HepG2 (cell line): ENCODE results near the gene OR1F1. TPM values are rescaled to one million over a fixed set of nuclear protein-coding genes. Genes with fewer than 3 reads are reported as not detected.

Experiments used
- ELF3 ChIP-seq: IDR thresholded peaks from 2 replicates; pipeline ENCODE4 v1.6.1; 2016; ENCODE audit warnings: missing genetic modification reagents, missing compliant biosample characterization
- ESRRA ChIP-seq: sonication (generic); formaldehyde crosslinking; IDR thresholded peaks from 2 replicates; pipeline ENCODE4 v1.5.1; 2020; ENCODE audit warnings: mild to moderate bottlenecking, low read depth, missing genetic modification reagents
- MAZ ChIP-seq, 2 experiments: sonication (generic) in 1 of 2; formaldehyde crosslinking in 1 of 2; IDR thresholded peaks; 2 replicates each; pipeline versions ENCODE4 v1.5.0 to v1.6.1; 2012 to 2020; ENCODE audit warnings: low read depth in 2 of 2, mild to moderate bottlenecking in 2 of 2, borderline replicate concordance in 1 of 2, improper control_type of control experiment in 1 of 2, low read length in 1 of 2, missing genetic modification reagents in 1 of 2, moderate library complexity in 1 of 2
- NFE2L1 ChIP-seq: sonication (generic); formaldehyde crosslinking; IDR thresholded peaks from 2 replicates; pipeline ENCODE4 v1.4.0; 2020; ENCODE audit warnings: missing genetic modification reagents, mild to moderate bottlenecking, borderline replicate concordance
- NFKBIZ ChIP-seq: IDR thresholded peaks from 2 replicates; pipeline ENCODE4 v1.6.1; 2018; ENCODE audit warnings: missing genetic modification reagents, missing compliant biosample characterization
- PAWR ChIP-seq: sonication (generic); formaldehyde crosslinking; IDR thresholded peaks from 2 replicates; pipeline ENCODE4 v1.4.0; 2020; ENCODE audit warnings: missing genetic modification reagents, mild to moderate bottlenecking, borderline replicate concordance
- WIZ ChIP-seq: sonication (generic); formaldehyde crosslinking; IDR thresholded peaks from 2 replicates; pipeline ENCODE4 v1.5.1; 2020; ENCODE audit warnings: mild to moderate bottlenecking, missing genetic modification reagents
- ZBTB7B ChIP-seq: sonication (generic); formaldehyde crosslinking; IDR thresholded peaks from 2 replicates; pipeline ENCODE4 v1.4.0; 2020; ENCODE audit warnings: missing genetic modification reagents
- ZFY ChIP-seq: sonication (generic); formaldehyde crosslinking; IDR thresholded peaks from 2 replicates; pipeline ENCODE4 v1.4.0; 2020; ENCODE audit warnings: missing genetic modification reagents
- ZNF484 ChIP-seq: sonication (generic); formaldehyde crosslinking; IDR thresholded peaks from 2 replicates; pipeline ENCODE4 v1.5.1; 2020; ENCODE audit warnings: mild to moderate bottlenecking, low read depth, missing genetic modification reagents, borderline replicate concordance
- ZNF687 ChIP-seq: sonication (generic); formaldehyde crosslinking; IDR thresholded peaks from 2 replicates; pipeline ENCODE4 v1.5.1; 2020; ENCODE audit warnings: mild to moderate bottlenecking, missing genetic modification reagents, moderate library complexity
- ZNF776 ChIP-seq: sonication (generic); formaldehyde crosslinking; IDR thresholded peaks from 2 replicates; pipeline ENCODE4 v1.4.0; 2020; ENCODE audit warnings: mild to moderate bottlenecking, missing genetic modification reagents
- polyA plus RNA-seq, 8 experiments: library from polyadenylated mRNA; depleted of rRNA in 3 of 8; stranded (reverse) in 7 of 8; unstranded in 1 of 8; fragments of >200 nt; fragmentation: Illumina TruSeq in 4 of 8; extraction: Trizol in 4 of 8; gene quantifications; 2 replicates each; pipeline versions ENCODE4 v1.2.1 to v1.2.3, GENCODE V29; 2011 to 2016; ENCODE audit warnings: low read depth in 4 of 8, missing spikeins in 1 of 8, mixed read lengths in 1 of 8; ENCODE audit not compliant: insufficient read depth in 1 of 8
- total RNA-seq, 5 experiments: library from RNA; depleted of rRNA; stranded (reverse); fragments of >200 nt; fragmentation: Illumina TruSeq; extraction: Trizol; gene quantifications; 2 replicates each; pipeline ENCODE4 v1.2.3, GENCODE V29; 2016; ENCODE audit warnings: low read depth in 1 of 5
- TF ChIP-seq, protein P1 (sequence below): sonication (generic); formaldehyde crosslinking; IDR thresholded peaks from 2 replicates; pipeline ENCODE4 v1.9.0; 2022; ENCODE audit warnings: missing genetic modification reagents, mild to moderate bottlenecking, borderline replicate concordance
- TF ChIP-seq, protein P2 (sequence below): sonication (generic); formaldehyde crosslinking; IDR thresholded peaks from 2 replicates; pipeline ENCODE4 v1.4.0; 2020; ENCODE audit warnings: mild to moderate bottlenecking, missing genetic modification reagents
- TF ChIP-seq, protein P3 (sequence below): sonication (generic); formaldehyde crosslinking; IDR thresholded peaks from 2 replicates; pipeline ENCODE4 v1.4.0; 2020; ENCODE audit warnings: missing genetic modification reagents, mild to moderate bottlenecking, borderline replicate concordance

OR1F1 gene
- total and polyA plus RNA-seq, 2 of the 13 experiments (the other 11 are each of a cell fraction or from before 2014, with no cell fraction given): 0.90 TPM; not detected in 1

DNA sequence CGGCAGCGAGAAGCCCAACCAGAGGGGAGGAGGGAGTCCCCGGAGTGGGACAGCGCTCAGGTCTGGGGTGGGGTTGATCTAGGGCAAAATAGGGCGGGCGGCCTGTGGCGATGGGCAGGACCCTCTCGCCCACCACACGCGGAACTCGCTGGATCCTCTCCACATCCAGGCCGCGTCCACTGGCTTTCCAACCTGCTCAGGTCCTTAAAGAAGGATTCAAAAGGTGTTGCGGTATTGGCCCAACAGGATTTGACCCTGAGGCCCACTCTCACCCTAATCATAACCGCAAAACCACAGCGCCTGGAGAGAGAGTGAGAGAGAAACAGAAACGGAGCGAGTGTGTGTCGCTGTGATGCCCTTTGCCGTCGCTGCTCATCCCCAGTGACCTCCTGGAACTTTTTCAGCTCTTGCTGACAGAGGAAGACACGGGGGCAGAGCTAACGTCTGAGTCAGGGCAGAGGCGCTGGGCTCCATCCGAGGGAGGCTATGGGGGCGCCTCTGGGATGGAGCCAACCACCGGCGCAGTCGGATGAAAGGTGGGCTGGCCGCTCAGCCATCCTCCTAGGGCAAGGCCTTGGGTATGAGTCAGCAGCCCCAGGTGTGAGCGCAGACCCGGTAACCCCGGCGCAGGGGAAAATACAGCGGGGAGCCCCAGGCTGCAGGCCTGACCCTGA, 16.7 kb upstream of the OR1F1 start (continued):
- TF ChIP-seq, protein P1, sequence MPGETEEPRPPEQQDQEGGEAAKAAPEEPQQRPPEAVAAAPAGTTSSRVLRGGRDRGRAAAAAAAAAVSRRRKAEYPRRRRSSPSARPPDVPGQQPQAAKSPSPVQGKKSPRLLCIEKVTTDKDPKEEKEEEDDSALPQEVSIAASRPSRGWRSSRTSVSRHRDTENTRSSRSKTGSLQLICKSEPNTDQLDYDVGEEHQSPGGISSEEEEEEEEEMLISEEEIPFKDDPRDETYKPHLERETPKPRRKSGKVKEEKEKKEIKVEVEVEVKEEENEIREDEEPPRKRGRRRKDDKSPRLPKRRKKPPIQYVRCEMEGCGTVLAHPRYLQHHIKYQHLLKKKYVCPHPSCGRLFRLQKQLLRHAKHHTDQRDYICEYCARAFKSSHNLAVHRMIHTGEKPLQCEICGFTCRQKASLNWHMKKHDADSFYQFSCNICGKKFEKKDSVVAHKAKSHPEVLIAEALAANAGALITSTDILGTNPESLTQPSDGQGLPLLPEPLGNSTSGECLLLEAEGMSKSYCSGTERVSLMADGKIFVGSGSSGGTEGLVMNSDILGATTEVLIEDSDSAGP: peak; percentile 2; the same call in 1 of the 2 replicates
- TF ChIP-seq ZNF776 (CRISPR knock-in tag) (0 out of 2 replicates have a peak, but pooled peaks have one; percentile 21), ZNF484 (CRISPR knock-in tag) (no peak), NFE2L1 (peak; percentile 58; the same call in 1 of the 2 replicates), PAWR (no peak), ELF3 (CRISPR knock-in tag) (0 out of 2 replicates have a peak, but pooled peaks have one; percentile 7), NFKBIZ (CRISPR knock-in tag) (0 out of 2 replicates have a peak, but pooled peaks have one; percentile 9), ZBTB7B (CRISPR knock-in tag) (peak; percentile 63), MAZ (IDR thresholded peaks at IDR 0.05; ENCODE audit: borderline replicate concordance, low read depth, low read length) (no peak), MAZ (CRISPR knock-in tag; IDR thresholded peaks at IDR 0.05; ENCODE audit: low read depth) (peak; percentile 30; the same call in 1 of the 2 replicates), ESRRA (CRISPR knock-in tag) (0 out of 2 replicates have a peak, but pooled peaks have one; percentile 33), WIZ (CRISPR knock-in tag) (no peak), ZNF687 (CRISPR knock-in tag) (peak; percentile 8; the same call in 1 of the 2 replicates), ZFY (CRISPR knock-in tag) (peak; percentile 38; the same call in 1 of the 2 replicates)
- TF ChIP-seq, protein P2, sequence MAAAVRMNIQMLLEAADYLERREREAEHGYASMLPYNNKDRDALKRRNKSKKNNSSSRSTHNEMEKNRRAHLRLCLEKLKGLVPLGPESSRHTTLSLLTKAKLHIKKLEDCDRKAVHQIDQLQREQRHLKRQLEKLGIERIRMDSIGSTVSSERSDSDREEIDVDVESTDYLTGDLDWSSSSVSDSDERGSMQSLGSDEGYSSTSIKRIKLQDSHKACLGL (CRISPR knock-in tag): 0 out of 2 replicates have a peak, but pooled peaks have one; percentile 25
- TF ChIP-seq, protein P3, sequence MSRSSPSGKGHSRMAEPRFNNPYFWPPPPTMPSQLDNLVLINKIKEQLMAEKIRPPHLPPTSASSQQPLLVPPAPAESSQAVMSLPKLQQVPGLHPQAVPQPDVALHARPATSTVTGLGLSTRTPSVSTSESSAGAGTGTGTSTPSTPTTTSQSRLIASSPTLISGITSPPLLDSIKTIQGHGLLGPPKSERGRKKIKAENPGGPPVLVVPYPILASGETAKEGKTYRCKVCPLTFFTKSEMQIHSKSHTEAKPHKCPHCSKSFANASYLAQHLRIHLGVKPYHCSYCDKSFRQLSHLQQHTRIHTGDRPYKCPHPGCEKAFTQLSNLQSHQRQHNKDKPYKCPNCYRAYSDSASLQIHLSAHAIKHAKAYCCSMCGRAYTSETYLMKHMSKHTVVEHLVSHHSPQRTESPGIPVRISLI (CRISPR knock-in tag): 0 out of 2 replicates have a peak, but pooled peaks have one; percentile 1
